ENCODE measurements around the gene GALC.
A peak's percentile ranks its signal among the peaks of the same experiment; 100 is the strongest.

The GALC gene

DNA sequence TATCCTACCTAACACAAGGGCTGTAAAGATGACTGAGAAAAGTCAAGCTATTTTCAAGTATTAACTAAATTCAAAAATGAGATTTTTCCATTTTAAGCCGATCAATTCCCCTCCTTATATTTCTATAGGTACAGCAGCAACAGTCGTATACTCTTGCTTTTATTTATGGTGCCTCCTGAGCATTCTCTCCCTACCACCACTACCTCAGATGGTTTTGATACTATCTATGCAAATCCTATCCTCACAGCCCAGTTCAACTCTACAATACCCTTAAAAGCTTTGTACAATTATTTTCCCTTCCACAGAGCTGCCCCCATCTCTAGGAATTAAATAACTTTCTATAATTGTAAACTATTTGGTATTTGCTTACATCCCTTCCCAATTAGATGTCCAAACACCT, 52.1 kb downstream of the GALC start:
- DNase-seq (ENCODE audit: insufficient read length) (no peak), FAIRE-seq (no peak)
- no peak for TF ChIP-seq TAF1 (IDR thresholded peaks at IDR 0.05; ENCODE audit: borderline replicate concordance, low read depth, low read length)
- no peak for TF ChIP-seq POLR2A (IDR thresholded peaks at IDR 0.05; ENCODE audit: low read depth, low read length)
- TF ChIP-seq POLR2AphosphoS5 (IDR thresholded peaks at IDR 0.05; ENCODE audit: low read depth, low read length) = no peak

DNA sequence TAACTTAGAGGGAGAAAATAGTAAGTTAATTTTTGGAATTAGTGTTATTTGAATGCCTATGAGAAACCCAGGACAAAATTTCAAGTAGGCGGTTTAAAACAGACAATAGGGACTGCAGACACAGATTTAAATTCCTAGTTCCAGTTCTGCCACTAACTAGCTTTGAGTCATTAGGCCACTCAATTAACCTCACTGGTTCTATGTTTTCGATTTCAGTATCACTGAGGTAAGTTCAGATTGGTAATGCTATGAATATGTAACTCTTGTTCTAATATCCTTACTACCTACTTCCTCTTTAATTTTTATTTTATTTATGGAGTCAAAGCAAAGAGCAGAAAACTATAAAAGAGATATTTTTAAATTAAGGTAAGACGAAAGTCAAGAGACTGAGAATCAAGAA, 52.6 kb downstream of the GALC start:
- DNase-seq (ENCODE audit: insufficient read length) (no peak), FAIRE-seq (peak; percentile 24)
- TF ChIP-seq POLR2AphosphoS5 (IDR thresholded peaks at IDR 0.05; ENCODE audit: low read depth, low read length) (no peak), POLR2A (IDR thresholded peaks at IDR 0.05; ENCODE audit: low read depth, low read length) (no peak), TAF1 (IDR thresholded peaks at IDR 0.05; ENCODE audit: borderline replicate concordance, low read depth, low read length) (no peak)

DNA sequence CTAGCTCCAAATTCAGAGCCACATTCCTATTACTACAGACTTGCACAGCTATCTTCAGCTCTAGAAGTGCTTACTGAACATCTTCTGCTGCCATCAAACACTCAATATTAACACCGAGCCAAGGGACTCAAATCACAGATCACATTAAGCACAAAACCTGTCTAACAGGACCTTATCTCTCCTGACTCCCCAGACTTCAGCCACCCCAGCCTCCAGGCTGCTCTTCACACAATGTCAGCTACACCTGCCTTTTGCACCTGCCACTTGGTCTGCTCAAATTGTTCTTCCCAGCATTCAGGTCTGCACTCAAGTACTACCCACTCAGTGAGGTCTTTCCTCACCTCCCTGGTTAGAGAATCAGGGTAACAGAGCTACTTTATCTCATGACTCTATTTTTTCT, 57.1 kb downstream of the GALC start:
- TF ChIP-seq POLR2AphosphoS5 (IDR thresholded peaks at IDR 0.05; ENCODE audit: low read depth, low read length) = no peak
- no peak for TF ChIP-seq TAF1 (IDR thresholded peaks at IDR 0.05; ENCODE audit: borderline replicate concordance, low read depth, low read length)
- FAIRE-seq (no peak), DNase-seq (ENCODE audit: insufficient read length) (no peak)

DNA sequence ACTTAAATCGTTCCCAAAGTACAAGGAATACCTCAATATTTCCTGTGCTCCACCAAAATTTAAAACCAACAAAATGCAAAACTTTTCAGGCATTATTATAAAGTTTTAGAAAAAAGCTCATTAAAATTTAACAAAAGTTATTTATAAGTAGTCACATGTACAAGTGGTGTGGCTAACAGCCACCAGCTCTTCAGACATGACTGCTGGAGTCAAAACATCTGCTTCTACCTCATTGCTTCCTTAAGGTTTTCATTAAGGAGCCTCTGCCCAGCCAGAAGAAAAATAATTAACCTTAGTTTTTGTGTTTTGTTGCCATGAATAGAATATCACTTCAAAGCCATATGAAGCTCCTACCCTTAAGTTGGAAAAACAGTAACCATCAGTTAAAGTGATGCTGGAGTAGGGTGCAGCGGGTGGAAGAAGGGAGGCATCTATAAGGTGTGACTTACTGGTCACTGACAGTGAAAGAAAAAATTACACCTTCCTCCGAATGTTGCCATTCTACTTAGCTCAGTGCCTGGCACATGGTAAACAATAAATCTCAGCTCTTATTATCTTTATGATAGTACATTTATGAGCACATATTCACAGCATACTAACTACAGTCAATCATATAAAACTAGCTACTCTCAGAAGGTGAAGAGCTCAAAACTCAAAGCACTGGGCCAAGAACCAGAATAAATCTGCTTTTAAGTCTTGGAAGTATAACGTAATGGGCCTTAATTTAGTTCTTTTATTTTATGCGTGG, 57.7 kb downstream of the GALC start:
- no peak for DNase-seq (ENCODE audit: insufficient read length)
- TF ChIP-seq POLR2AphosphoS5 (IDR thresholded peaks at IDR 0.05; ENCODE audit: low read depth, low read length) = no peak
- TF ChIP-seq POLR2A (IDR thresholded peaks at IDR 0.05; ENCODE audit: low read depth, low read length) = no peak
- TF ChIP-seq TAF1 (IDR thresholded peaks at IDR 0.05; ENCODE audit: borderline replicate concordance, low read depth, low read length) = no peak
- no peak for FAIRE-seq

DNA sequence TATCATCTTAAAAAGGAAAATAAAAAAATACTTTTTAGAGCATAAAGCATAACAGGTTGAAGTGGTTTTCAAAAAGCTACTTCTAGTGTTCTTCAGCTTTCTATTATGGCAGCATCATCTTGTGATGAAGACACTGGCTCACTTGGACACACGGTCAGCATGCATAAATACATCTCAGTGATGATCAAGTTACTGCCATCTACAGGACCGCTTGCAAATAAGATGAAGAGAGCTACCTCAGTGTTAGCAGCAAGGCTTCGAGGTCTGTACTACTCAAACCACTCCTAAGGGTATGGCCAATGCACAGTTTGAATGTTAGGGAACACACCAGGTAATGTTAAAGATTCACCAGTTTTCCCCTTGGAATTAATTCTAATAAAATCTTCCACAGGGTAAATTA, 58.8 kb downstream of the GALC start:
- FAIRE-seq (no peak), DNase-seq (ENCODE audit: insufficient read length) (no peak)
- no peak for TF ChIP-seq TAF1 (IDR thresholded peaks at IDR 0.05; ENCODE audit: borderline replicate concordance, low read depth, low read length)
- no peak for TF ChIP-seq POLR2AphosphoS5 (IDR thresholded peaks at IDR 0.05; ENCODE audit: low read depth, low read length)
- no peak for TF ChIP-seq POLR2A (IDR thresholded peaks at IDR 0.05; ENCODE audit: low read depth, low read length)

DNA sequence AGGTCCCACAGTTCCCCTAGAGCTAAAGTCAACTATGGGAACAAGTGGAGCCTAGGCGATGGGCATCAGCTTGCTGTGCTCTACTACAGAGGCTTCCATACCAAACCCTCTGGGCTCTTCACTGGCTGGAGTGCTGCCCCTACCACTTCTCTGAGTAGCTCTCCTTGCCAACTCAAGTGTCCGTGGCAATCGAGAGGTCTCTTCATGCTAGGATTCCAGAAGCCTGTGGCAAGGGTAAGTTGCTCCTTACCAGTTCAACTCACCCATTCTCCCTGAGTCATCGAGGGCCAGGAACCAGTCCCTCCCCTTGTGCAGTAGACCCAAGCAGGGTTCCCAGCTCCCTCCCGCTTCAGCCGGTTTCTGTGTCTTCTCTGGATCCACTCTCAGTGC, 76.1 kb downstream of the GALC start:
- TF ChIP-seq TAF1 (IDR thresholded peaks at IDR 0.05; ENCODE audit: borderline replicate concordance, low read depth, low read length) = no peak
- no peak for TF ChIP-seq POLR2AphosphoS5 (IDR thresholded peaks at IDR 0.05; ENCODE audit: low read depth, low read length)
- TF ChIP-seq POLR2A (IDR thresholded peaks at IDR 0.05; ENCODE audit: low read depth, low read length) = no peak
- FAIRE-seq (no peak), DNase-seq (ENCODE audit: insufficient read length) (no peak)

DNA sequence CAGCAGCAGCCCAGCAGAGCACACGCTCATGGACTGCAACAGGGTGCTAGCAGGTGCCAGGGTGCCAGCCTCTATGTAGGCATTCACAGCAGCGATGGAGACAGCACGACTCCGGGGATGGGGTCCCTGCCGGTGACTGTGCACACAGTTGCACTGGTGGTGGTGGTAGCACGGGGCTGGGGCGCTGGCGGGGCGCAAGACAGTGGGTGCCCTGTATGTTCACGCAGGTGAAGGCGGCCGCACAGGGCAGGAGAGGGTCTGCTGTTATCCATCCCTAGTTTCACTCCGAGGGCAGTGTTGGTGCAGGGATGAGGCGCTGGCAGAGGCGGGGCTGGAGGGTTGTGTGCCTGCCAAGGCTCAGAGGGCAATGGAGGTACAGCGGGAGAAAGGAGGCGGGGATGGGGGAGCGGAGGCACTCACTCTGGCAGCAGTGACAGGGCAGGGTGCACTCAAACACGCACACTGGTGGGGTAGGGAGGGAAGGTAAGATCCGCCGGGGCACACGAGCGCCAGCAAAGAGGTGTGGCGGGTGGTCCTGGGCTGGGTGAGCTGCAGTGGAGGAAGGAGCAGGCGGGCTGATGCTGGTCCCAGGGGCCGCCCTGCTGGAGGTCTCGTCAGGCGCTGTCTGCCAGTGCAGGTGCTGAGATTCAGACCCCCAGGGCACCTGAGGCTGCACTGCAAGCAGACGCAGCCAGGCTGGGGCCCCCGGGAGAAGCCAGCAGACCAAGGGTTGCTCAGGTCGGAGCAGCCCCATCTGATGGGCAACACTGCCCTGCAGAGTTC, 76.7 kb downstream of the GALC start:
- no peak for DNase-seq (ENCODE audit: insufficient read length)
- no peak for FAIRE-seq
- TF ChIP-seq POLR2A (IDR thresholded peaks at IDR 0.05; ENCODE audit: low read depth, low read length) = no peak
- TF ChIP-seq POLR2AphosphoS5 (IDR thresholded peaks at IDR 0.05; ENCODE audit: low read depth, low read length) = no peak
- TF ChIP-seq TAF1 (IDR thresholded peaks at IDR 0.05; ENCODE audit: borderline replicate concordance, low read depth, low read length) = no peak

DNA sequence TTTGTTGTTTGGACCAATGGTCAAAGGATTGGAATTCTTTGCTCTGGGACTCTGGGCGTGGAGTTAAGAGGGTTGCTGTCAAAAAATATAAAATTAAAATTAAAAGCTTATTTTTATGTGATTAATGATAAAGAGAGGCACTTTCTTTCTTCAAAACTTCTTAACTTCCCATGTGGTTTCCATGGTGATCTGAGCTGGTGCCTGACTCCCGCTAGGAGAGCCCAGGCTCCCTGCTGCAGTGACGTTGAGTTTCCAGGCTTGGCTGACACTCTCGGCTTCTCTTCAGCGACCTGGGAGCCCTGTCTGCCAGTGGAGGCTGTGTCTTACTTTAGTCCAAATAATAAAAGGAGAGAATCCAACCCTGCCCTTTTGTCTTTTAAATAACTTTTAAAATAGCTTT, 84.4 kb downstream of the GALC start:
- DNase-seq (ENCODE audit: insufficient read length) = no peak
- no peak for FAIRE-seq
- no peak for TF ChIP-seq POLR2A (IDR thresholded peaks at IDR 0.05; ENCODE audit: low read depth, low read length)
- TF ChIP-seq TAF1 (IDR thresholded peaks at IDR 0.05; ENCODE audit: borderline replicate concordance, low read depth, low read length) = no peak
- TF ChIP-seq POLR2AphosphoS5 (IDR thresholded peaks at IDR 0.05; ENCODE audit: low read depth, low read length) = no peak

DNA sequence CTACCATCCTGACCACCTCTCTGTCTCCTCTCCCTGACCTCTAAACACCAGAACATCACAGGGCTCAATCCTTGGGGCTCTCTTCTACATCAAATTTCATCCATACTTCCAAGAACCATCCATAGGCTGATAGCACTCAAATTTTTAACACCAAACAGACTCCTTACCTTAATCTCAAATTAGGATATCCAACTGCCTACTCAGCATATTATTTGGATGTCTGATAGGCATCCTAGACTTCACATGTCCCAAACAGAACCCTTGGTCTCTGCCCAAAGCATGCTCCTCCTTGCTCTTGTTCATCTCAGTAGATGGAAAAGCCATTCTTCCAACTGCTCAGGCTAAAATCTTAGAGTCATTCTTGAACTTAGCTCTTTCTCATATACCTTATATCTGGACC, 91.3 kb downstream of the GALC start:
- TF ChIP-seq POLR2AphosphoS5 (IDR thresholded peaks at IDR 0.05; ENCODE audit: low read depth, low read length) = no peak
- TF ChIP-seq TAF1 (IDR thresholded peaks at IDR 0.05; ENCODE audit: borderline replicate concordance, low read depth, low read length) = no peak
- no peak for TF ChIP-seq POLR2A (IDR thresholded peaks at IDR 0.05; ENCODE audit: low read depth, low read length)
- DNase-seq (ENCODE audit: insufficient read length) (no peak), FAIRE-seq (no peak)

DNA sequence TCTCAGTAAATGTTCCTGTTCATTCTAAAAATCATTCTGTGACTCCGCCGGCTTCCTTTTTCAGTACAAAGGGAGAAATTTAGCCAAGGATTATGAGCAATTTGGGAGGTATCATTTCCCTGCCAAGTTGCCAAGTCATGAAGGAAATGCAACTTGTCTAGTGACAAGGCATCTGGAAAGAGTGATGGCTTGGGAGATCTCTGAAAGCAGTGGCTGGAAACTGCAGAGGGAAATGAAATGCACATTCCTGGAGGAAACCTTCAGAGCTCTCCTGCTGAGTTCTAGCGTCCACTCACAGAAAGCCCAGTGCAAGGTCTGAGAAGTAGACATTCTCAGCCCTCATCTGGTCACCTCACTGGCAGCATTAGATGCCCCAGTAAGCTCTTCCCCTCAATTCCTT, 91.7 kb downstream of the GALC start:
- TF ChIP-seq TAF1 (IDR thresholded peaks at IDR 0.05; ENCODE audit: borderline replicate concordance, low read depth, low read length) = no peak
- TF ChIP-seq POLR2A (IDR thresholded peaks at IDR 0.05; ENCODE audit: low read depth, low read length) = no peak
- no peak for TF ChIP-seq POLR2AphosphoS5 (IDR thresholded peaks at IDR 0.05; ENCODE audit: low read depth, low read length)
- DNase-seq (ENCODE audit: insufficient read length) (no peak), FAIRE-seq (no peak)

DNA sequence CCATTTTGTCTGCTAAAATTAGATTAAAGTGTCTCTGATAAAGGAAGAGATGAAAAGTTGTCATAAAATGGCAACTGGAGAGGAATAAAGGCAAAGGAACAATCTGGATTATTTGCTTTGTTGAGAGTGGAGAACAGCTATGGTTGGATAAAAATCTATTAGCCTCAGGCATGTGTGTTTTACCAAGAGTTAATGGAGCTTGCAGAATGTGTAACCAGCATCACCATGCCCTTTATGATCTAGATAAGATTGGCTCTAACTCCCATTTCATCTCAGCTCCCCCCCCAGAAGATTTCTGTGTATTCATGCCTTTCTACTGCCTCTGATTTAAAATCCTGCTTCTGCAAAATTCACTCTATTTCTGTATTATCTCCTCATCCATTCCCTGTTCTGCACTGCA, 93.8 kb downstream of the GALC start:
- TF ChIP-seq TAF1 (IDR thresholded peaks at IDR 0.05; ENCODE audit: borderline replicate concordance, low read depth, low read length) (no peak), POLR2AphosphoS5 (IDR thresholded peaks at IDR 0.05; ENCODE audit: low read depth, low read length) (no peak), POLR2A (IDR thresholded peaks at IDR 0.05; ENCODE audit: low read depth, low read length) (no peak)
- DNase-seq (ENCODE audit: insufficient read length) (no peak), FAIRE-seq (no peak)

DNA sequence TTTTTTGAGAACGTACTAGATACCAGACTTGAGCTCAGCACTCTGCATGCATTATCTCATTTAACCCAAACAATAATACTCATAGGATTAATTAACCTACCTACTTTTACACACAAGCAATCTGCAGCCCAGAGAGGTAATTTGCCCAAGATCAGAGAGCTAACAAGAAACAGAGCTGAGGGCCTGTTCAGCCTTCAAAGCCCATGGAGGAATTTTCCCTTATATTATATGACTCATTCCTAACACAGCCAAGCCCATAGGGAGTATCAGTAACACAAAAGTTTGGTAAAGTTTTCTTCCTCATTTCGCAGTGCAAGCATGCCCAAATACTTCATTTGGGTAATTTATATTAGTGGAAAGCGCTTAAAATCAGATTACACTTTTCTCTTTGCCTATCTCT, 94.7 kb downstream of the GALC start:
- no peak for TF ChIP-seq POLR2AphosphoS5 (IDR thresholded peaks at IDR 0.05; ENCODE audit: low read depth, low read length)
- TF ChIP-seq POLR2A (IDR thresholded peaks at IDR 0.05; ENCODE audit: low read depth, low read length) = no peak
- no peak for TF ChIP-seq TAF1 (IDR thresholded peaks at IDR 0.05; ENCODE audit: borderline replicate concordance, low read depth, low read length)
- no peak for FAIRE-seq
- DNase-seq (ENCODE audit: insufficient read length) = no peak

Measured in GM12892 (cell line).